HG02884 (cell line): ENCODE results near the gene VGLL4.
"Not testable (repeated sequence)": the region's sequence is repeated elsewhere in the genome, so short reads cannot be mapped to it uniquely, and the experiment has no call there.

Experiments
- ATAC-seq: cut with Tn5 transposase; IDR thresholded peaks from one replicate; pipeline ENCODE4 v1.9.1; 2021; ENCODE audit warnings: mild to moderate bottlenecking, moderate library complexity; ENCODE audit not compliant: unreplicated experiment

Gene VGLL4

DNA sequence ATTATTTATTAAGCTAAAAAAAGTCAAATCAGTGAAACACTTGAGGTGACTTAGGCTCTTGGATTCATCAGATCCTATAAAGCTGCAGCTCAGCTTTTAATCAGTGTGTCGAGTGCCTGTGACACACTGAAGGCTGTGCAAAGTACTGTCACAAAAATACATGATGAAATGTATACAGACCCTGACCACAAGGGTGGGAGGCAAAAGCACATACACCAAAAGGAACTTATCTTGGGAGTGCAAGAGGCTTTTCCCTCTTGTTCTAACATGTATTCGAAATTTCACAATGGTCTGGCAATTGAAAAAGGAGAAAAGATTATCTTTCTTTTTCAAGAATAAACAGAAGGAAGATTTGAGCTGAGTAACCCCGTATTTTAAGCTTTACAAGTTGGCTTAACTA is 35.9 kb downstream of the VGLL4 start:
- no peak for ATAC-seq

DNA sequence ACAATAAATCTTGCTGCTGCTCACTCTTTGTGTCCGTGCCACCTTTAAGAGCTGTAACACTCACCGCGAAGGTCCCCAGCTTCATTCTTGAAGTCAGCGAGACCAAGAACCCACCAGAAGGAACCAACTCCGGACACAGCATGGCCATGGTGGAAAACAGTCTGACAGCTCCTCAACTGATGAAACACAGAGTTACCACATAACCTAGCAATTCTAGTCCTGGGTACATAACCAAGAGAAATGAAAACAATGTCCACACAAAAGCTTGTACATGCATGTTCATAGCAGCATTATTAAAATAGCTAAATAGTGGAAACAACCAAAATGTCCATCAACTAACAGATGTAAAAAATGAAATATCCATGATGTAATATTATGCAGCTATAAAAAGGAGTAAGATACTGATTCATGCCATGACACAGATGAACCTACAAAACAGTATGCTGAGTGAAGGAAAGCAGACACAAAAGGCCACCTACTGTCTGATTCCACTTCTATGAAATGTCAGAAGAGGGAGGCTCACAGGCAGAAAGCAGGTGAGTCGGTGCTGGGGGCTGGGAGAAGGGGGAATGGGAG is 36.8 kb downstream of the VGLL4 start:
- no peak for ATAC-seq

DNA sequence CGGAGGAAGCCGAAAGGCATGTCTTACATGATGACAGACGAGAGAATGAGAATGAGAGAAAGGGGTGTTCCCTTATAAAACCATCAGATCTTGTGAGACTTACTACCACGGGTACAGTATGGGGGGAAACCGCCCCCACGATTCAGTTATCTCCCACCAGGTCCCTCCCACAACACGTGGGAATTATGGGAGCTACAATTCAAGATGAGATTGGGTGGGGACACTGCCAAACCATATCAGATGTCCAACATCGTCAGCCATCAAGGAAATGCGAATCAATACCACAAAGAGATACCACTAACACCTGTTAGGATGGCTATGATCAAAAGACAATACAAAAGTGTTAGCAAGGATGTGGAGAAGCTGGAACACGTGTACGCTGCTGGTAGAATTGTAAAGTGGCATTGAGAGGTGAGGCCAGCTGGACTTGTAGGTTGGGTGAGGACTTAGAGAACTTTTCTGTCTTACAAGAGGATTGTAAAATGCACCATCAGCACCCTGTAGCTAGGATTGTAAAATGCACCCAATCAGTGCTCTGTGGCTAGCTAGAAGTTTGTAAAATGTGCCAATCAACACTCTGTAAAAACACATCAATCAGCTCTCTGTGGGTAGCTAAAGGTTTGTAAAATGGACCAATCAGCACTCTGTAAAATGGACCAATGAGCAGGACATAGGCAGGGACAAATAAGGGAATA is 37.5 kb downstream of the VGLL4 start:
- ATAC-seq = no peak

DNA sequence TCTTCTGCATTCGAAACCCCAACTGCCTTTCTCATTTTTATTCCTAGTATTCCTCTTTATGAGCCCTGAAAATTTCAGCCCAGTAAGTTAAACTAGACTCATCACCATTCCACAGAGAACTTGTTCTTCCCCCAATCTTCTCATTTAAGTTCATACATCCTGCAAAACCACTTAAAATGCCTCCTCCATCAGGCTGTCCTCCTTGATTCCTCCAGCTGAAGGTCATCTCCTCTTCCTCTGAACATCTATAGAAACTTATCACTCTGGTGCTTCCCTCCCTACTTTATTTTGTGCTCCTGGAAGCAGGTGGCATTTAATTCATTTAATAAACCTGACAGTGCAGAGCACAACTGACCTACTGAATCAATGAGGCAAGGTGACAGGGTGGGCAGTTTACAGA is 38.3 kb downstream of the VGLL4 start:
- ATAC-seq = no peak

DNA sequence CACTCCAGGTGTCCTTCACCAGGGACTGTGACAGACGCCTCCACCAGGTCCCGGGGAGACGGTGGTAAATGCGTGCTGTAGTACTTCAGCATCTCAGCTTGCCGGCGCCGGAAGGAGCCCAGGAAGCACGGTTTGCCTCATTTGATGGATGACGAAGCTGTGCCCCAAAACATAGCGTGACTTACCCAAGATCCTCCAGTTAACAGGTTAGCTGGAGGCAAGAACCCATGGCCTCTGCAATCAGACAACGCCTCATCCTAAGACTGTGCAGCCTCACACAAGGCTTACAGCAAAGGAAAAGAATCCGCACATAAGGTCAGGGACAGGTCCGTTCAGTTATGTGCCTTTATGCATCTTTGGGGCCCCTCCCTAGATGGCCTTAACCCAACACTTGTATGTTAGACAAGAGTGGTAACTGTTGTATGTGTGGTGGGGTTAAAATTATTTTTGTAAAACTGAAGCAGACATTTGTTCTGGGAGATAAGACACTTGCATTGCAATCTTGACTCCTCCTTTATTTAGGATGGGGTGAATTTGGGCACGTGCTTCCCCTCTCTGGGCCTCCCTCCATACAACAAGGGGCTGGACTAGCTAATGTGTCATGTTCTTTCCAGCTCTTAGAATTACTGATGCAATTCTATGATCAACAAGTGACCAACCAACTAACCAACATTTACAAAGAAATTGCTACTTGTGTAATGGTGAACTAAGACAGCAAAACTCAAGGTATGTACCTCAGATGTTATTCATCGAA is 39.4 kb downstream of the VGLL4 start:
- no peak for ATAC-seq

DNA sequence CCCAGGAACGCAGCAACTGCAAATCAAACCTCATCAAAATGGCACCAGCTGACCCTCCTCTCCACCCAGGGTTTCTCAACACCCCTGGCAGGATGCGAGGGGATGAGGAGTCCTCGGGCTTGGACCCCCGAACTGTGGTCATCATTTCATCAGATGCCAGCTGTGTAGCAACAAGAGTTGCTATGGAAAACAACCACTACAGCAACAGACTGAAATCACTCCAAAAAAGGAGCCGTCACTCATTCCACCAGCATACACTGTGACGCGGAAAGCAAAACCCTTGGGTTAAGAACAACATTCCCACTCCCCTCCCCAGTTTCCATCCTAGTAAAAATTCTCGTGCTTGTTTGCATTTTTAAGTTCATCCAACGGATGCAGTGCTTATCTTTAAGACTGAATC is 40.1 kb downstream of the VGLL4 start:
- ATAC-seq = no peak

DNA sequence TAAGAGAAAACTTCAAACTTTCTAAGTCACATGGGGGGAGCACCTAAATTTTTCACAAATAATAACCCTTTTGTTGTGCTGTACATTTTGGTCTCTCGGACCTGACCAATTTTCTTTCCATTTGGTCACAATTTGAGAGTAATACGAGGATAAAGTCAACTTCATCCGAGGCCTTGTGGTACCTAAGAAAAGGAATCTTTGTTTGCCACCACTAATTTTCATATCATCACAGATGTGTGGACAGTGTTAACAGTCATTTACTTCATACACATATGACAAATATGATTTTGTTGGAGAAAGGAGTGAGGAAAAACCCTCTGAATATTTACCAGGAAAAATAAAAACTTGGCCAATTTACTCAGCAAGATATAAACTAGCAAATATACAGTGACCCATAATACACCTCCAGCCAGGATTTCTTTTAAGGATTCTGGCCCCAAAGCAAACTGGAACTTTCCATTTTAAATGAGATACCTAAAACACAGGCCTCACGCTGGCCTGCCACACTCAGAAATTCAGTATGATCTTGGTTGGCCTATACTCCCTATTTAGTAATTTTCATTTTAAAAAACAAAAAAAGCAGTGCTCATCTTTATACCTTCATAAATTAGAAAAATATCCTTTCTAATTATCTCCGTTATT is 40.7 kb downstream of the VGLL4 start:
- ATAC-seq = no peak

DNA sequence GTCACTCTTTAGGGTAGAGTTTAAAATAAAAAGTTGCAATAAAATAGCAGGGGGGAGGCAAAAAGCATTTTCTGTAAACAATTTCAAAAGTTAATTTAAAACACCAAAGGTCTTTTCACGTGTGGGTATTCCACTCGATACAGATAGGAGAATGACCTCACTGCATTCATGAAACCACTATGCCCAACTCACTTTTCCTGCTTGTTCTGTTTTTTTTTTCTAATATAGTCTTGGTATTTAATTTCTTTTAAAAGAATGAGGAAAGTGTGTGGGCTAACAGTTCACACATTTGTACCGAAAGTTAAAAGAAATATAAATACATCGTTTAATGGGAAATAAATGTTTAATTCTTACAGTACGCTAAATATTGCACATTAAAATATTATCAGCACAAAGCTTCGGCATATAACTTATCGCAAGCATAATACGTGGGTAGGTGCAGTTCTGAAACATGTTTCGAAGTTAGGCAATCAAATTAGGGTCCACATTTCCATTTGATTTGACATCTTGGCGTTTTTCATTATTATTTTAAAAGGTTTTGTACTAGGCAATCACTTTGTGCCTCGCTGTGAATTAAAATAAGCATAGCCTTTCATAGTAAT is 41.4 kb downstream of the VGLL4 start:
- no peak for ATAC-seq

DNA sequence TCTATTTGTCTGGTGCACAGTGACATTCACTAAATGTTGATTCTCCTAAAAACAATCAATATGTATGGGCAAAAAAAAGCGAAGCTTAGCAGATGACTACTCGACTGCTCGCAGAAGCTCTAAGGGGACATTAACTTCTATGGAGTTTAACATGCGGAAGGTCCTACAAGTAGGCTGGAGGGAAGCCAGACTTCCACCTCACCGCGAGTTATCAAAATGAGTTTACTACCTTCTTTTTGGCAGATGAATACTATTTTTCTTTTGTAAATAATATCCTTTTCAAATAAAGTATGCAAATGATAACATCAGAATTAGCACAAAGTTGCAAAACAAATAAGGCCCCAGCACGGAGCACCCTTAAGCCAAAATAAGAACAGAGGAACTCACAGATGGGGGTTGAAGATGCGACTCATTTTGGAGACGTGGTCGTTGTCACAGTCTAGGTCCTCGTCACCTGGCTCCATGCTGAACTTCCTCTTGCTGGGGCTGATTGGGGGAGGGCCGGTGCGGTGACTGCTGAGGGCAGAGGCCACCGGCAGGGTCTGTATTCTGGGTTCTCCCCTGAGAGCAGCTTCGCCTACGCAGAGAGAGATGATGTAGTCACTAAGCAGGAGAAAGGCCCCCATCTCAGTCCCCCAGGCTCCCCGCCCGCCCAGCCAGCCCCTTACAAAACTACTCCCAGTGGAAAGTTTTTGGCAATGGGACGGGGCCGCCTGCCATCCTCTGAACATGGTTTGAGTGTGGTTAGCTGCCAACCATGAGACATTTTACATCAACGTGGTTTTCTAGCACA is 42.1 kb downstream of the VGLL4 start:
- peak; percentile 87 for ATAC-seq

DNA sequence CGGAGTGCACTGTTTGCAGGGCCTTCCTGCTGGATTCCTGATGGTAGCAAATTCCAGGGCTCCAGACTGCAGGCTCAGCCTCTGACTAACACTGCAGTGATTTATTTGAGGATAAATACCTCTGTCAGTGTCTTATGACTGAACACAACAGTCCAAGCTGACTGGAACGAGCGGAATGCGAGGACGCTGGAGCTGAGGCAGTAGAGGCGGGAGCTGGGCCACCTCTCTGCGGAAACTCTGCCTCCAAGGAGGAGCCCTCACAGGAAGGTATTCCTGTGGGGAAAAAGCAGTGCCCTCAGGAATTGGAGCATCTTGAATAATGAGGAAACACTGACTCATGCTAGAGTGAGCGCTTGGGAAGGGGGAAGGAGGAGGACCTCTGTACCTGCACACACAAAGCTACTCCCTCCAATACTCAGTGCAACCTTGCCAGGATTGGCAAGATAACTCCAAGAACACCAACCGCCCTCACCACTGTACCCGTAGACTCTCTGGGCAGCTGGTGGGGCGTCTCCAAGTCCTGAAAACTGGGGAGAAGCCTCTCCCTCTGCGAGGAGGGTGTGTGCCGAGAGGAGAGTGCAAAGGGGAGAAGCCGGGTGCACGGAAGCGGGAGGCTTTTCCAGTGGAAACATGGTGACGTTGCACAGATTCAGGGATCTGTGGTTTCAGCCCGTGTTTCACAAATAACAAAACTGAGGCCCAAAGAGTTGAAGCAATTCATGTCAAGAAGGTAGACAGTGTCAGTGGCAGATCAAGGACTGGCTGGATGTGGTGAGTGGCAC is 43.0 kb downstream of the VGLL4 start:
- ATAC-seq = no peak

DNA sequence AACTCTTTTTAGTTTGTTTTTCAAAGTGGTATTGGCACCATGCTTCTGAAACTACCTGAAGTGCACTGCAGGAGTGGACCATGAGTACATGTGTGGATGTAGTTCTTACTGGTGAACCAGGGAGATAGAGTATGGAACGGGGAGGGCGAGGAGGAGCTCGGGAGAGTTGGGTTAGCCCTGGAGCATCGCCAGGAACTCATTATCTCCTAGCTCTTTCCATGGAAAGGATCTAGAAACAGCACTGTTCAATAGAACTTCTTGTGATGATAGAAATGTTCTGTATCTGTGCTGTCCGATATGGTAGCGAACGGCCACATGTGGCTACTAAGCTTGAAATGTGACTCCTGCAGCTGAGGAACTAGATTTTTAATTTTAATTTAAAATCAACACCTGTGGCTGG is 47.3 kb downstream of the VGLL4 start:
- no peak for ATAC-seq

DNA sequence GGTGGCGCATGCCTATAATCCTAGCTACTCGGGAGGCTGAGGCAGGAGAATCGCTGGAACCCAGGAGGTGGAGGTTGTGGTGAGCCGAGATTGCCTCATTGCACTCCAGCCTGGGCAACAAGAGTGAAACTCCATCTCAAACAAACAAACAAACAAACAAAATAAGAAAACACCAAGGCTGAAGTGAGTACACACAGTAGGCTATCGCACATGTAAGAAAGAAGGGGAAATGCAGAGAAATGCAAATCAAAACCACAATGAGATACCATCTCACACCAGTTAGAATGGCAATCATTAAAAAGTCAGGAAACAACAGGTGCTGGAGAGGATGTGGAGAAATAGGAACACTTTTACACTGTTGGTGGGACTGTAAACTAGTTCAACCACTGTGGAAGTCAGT is 48.7 kb downstream of the VGLL4 start:
- ATAC-seq = not testable (repeated sequence)

DNA sequence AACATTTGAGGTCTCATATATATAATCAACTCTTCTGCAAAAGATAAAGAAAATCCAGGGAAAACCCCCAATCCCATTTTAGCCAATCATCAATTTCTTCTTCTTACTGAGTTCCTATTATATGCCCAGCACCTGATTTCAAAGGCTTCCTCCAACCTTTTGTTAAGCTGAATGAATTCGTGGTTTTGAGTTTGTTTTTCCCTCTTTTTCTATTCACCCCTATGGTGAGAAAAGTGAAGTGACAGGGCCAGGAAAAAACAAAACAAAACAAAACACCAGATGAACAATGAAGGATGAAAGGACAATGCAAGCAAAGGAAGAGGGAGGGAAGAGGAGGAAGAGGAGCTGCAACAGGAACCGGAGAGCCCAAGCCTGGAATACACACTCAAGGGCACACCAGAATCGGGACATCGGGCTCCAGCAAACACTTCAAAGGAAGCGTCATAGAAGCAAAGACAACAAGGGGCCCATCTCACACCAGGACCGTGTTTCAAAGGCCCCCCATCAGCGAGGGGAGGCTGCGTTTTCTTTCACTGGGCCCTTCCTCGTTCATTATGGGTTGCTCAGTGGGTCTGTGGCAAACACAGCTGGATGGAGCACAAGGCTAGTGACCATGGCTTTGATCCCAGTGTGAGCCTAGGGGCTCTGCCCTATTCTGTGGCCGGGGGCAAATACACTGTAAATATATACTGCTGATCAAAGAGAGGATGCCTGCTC is 50.2 kb downstream of the VGLL4 start:
- ATAC-seq = no peak

DNA sequence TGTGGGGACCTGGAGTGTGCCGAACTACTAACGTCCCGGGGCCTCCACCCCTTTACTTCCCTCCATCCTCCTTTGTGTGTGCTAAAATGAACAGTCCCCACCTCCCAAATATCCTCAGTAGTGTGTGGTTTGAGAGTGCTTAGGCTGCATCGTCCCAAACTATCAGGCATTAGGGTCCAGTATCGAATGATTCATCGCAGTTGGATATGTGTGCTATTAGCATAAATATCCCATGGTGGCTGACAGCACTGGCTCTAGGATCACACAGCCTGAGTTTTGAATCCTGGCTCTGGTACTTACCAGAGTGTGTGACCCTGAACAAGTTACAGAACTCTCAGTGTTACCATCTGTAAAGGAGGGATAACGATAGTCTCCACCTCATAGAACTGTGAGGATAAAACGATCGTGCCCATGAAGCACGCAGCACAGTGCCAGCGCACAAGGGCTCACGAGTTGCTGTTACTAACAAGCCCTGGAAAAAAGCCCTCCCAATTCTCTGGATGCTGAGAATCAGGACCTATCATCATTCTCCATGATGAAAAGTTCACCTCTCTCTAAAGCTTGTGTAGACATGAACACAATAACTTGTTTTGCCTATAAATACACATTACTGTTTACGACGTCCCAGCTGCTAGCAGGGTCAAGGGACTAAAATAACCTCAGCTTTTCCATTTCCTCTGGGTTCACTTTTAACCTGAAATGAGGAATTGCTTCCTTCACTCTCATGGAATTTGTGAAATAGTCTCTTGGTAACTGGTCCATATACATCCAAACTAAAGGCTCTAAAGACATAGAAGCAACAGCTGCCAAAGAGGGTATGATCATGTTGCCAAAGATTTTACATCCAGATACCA is 51.0 kb downstream of the VGLL4 start:
- no peak for ATAC-seq

DNA sequence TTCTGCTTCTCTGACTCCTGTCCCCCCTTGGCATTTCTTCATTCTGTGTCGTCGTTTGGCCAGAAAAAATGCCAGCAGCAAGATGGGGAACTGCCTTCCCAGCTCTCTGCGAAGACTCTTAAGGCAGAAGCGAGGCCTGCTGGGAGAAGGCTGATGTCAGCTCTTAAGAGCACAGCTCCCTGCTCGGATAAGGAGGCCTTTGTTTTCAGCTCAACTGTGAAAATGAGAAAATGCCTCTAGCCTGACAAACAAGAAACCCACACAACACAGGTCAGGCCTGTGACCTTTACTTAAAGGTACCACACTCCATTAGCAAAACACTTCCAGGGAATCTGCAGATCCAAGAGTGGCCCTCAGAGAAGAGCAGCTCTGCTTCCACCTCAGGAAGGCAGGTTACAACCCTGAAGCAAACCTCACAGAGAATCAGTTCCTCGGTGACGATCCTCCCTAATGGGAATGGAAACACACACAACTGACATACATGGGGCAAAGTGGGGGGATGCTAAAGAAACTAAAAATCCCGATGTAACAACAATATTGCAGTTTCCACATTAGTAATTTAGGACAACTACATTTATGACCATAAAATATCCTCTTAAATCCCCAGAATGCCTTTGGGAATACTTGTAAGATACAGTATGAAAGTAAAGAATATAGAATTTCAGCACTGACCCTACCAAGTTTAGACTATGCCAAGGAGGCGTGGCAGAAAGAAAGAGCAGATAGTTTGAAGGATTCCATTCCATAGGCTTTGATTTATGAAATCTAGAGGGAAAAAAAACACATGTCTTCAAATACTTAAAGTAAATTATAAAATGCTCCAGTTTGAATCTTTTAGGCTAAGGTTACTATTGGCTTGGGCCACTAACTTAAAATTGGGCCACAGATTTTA is 52.1 kb downstream of the VGLL4 start:
- no peak for ATAC-seq

DNA sequence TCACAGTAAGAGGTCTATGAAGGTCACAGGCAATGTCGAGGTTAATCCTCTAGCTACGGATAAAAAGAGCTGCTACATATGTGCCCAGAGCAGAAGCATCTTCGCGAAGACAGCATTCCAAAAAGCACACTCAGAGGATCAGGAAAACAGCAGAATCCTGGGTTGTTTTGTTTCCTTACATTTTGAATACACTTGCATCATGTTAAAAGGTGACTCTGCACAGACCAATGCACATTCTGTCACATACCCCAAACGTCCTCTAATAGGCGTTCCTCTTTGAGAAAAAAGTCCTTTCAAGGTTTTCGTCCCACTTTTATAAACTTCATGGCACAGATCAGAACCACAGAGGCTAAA is 52.7 kb downstream of the VGLL4 start:
- ATAC-seq = no peak

DNA sequence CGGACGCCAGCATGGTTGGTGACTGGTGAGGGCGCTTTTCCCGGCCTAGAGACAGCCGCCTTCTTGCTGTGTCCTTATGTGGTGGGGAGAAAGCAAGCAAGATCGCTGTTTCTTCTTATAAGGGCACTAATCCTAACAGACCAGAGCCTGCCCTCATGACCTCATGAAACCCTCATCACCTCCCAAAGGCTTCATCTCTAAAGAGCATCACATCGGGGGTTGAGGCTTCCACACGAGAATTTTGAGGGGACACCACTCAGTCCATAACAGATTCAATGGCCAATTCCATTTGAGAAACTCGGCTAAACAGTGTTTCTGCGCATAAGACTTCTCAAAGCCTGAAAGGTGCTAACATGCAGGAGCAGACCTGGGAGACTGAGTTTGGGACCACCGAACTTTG is 54.0 kb downstream of the VGLL4 start:
- ATAC-seq = no peak
